ENCODE data around the gene MICAL2.
"Not testable (repeated sequence)": the region's sequence is repeated elsewhere in the genome, so short reads cannot be mapped to it uniquely, and the experiment has no call there.

MICAL2 gene

DNA sequence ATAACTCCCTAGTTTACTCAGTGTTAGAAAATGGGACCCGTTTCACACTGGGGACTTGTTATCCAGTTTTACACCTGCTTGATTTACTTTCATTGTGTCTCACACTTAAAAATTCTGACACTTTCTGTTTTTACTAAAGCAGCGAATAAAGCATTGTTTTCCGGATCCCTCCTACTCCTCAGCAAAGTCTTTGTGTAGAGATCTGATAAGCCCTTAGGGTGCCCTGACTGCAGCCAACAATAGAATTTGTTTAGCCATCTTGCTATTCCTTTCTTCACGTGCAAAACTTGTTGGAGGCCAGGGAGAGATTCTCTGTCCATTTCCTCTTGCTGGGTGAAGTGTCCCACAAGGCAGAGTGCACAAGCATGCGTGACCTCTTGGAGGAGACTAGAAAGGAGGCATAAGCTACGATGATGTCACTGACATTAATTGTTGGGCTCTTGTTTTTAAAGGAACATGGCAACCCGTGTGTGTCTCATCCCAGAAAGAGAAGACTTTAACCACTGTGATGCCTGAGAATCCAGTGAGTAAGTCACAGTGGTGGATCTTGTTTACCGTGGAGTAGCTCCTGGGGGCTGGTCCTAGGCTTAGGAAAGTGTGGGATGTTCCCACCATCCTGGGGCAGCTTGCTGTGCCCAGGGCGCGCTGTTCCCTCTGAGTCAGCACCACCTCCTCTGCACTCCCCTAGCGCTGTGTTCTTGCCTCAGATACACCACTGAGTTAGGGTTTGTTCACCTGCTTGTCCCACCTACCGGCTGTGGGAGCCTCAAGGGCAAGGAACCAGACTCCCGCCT is 27.7 kb downstream of the MICAL2 start:
- no peak for DNase-seq

GRCh38 chr11:12139144-12139881 is 28.9 kb downstream of the MICAL2 start:
- DNase-seq, result no peak

GRCh38 chr11:12140186-12140793 is 29.9 kb downstream of the MICAL2 start:
- DNase-seq, result no peak

GRCh38 chr11:12141283-12141682 is 30.9 kb downstream of the MICAL2 start:
- peak; percentile 72 for DNase-seq

- no peak for DNase-seq
These were observed 31.8 kb downstream of the MICAL2 start for GRCh38 chr11:12142176-12142575.

DNA sequence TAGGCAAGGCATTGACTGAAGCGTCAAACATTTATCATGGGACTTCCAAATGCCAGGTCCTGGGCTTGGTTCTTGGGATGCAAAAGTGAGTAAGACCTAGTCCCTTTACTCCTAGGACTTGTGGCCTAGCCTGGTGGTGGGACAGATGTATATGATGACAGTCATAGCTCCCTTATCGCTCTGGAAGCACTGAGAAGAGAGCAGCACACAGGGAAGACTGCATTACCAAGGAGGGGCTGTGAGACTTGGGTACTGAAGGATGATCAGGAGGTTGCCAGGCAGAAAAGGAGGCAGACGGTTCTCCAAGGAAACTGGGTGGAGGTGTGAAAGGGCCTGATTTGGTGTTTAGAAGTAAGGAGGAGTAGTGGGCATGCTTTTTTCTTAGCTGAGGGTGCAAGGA is 32.5 kb downstream of the MICAL2 start:
- DNase-seq, result no peak

DNA sequence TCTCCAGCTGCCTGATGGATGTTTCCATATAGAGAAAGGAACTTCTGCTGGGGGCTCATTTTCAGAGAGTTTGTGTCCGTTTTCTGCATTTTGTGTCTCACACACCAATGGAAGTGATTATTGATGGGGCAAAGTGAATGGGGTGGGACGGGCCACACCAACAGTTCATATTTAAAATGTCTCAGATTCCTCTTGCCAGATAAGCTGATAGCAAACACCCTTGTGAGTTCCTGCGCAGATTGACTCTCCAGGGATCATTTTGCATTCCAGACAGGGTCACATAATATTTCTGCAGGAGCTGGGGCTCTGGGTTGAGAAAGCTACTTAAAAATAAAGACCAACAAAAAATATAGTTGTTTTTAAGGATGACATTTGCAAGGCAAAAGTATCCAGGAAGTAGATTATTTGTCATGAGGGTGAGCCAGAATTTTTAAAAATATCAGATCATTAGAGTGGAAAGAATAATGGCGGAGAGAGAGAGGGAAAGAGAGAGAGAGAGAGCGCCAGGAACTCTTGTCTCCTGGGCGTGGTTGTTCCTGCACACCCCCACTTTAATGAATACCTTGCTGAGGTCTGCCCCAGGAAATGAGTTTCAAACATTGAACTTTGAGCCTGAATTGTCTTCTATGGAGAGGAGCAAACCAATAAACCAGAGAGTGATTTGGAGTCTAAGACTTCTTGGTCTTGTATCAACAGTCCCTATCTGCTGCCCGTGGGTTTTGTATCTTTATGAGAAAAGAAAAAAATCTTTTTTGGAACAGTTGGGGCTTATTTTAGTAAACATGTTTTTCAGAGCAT is 33.3 kb downstream of the MICAL2 start:
- no peak for DNase-seq

- no peak for DNase-seq
These were observed 34.2 kb downstream of the MICAL2 start for GRCh38 chr11:12144330-12145174.

GRCh38 chr11:12146678-12147077 is 36.3 kb downstream of the MICAL2 start:
- not testable (repeated sequence) for DNase-seq

GRCh38 chr11:12147827-12148226 is 37.4 kb downstream of the MICAL2 start:
- no peak for DNase-seq

DNA sequence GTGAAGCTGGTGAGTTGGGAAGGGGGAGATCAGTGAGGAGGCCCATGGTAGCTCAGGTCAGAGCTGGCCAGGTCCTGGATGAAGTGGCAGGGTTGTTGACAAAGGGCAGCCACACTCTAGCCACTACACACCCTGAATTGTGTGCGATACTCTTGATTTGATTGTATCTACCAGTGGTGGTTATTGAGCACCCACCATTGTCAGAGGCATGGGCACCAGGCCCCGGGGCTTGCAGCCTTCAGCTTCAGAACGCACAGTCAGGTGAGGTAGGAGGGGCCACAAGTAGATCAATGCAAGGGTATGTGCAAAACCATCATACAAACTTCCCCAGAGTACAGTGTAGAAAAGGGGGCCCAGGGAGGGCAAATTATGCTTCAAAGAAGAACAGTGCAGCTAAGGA is 38.1 kb downstream of the MICAL2 start:
- no peak for DNase-seq

DNA sequence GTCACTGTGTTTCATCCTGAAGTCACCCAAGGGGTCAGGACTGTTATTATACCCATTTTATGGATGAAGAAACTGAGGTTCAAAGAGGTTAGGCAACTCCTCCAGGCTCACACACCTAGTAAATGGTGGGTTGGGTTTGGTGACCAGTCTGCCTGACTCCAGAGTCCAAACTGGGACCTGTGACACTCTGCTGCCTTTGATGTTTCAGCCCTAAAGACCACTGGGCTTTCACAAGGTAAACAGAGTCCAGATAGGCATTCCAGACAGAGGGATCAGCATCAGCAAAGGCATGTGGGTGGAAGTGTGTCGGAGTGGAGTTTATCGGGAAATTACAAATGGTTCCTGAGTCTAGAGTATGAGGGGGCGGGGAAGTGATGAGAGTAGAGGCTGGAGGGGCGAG is 38.5 kb downstream of the MICAL2 start:
- no peak for DNase-seq

DNA sequence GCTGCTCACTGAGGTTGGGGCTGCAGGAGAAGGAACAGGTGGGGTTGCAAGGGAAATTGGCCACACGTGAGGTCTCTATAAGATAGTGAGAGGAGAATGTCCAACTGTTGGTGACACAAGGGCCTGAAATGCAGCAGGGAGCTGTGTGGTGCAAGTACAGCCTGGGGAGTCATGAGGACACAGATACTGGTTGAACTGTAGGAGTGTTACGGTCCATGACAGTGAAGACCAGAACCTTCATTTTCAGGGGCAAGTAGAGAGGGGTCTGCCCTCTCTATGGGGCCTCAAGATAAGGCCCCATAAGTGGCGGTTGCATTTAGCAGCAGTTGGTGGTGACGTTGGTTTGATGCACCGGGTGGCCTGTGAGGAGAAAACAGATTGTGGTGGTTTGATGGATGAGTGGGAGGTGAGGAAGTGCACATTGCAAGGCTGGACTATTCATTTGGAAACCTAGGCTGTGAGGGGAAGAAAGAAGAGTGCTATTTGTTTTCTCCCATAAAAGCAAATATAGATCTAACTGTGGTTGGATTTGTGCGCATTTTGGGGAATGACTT is 39.4 kb downstream of the MICAL2 start:
- DNase-seq, result peak; percentile 81

DNA sequence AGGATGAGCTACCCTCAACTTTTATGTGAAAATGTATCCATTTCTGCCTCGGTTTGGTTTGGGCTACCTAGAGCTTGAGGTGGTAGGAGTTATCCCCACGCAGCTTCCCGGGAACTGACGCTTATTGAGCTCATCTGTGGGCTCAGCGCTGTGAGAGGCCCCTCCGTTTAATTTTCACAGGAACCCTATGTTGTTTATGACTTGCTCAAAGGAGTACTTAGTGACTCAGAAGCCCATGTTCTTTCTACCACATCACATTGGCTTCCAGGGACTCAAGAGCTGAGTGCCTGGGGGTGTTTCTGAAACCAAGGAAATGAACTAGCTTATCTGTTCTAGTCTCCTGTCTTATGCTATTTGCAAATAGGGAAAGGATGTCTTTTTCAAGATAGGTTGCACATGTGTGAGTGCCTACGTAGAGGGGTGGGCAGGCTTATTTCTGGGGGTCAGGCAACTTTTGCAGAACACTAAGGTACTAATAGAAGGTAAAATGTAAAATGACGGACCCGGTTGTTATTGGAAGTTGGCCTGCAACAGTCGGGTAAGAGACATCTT is 40.5 kb downstream of the MICAL2 start:
- DNase-seq, result peak; percentile 43

DNA sequence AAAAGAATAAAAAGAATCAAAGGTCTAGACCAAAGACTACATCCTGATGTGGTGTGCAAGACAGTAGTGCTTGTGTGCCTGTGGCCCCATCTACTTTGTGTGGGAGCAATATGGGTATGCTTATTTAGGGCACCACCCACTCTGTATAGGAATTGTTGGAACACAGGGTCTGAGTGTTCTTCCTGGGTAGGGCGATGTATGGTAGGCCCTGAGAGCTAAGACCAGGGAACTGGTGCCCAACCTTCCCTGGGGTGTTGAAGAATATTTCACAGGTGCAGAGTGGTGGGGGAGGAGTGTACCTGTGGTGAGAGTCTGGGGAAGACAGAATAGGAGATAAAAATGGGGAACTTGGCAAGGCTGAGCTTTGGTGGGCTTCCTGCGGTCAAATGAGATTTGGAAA is 41.9 kb downstream of the MICAL2 start:
- DNase-seq, result no peak

DNA sequence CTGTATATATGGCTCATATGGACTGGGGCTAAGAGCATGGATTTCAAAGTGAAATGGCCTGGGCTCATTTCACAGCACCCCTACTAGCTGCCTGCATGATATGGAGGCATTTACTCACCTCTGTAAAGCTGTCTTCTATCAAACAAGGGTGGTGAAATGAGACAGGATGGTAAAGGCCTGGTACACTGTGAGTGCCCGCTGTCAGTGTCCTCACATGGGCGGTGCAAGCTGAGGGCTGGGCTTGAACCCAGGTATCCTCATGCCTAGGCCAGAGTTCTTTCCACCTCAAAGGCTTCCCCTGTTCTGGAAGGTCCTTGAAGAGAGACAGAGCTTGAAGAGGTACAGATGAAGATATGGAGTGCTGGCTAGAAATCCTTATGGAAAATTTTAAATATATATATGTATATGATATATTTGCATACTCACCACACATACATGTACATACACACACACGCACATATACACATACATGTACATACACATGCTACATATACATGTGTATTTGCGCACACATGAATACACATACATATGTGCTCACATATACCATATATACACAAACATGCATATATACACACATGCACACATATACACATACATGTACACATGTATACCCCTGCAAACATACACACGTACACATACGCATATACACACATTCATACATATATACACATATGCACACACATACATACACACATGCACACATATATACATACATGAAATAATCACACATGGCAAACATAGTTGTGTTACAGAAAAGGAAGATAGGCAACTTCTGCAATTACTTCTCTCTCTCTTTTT is 44.7 kb downstream of the MICAL2 start:
- DNase-seq, result no peak

DNA sequence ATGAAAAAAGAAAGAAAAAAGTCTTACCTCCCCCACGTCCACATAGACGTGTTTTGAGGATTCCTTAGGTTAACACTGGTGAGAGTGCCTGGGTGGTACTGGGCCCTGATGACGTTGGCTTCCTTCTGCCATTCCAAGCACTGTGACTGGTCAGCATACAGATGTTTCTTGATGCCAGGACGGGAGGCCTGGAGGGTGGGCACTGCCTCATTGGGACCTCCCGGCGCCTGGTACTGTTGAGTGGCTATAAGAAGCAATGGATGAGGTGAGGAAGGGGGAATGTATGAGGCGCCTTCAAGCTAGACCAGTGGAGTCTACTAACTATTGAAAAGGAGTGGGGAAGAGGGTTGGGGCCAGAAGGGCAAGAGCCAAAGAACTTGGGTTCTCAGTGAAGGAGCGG is 45.3 kb downstream of the MICAL2 start:
- DNase-seq, result no peak

DNA sequence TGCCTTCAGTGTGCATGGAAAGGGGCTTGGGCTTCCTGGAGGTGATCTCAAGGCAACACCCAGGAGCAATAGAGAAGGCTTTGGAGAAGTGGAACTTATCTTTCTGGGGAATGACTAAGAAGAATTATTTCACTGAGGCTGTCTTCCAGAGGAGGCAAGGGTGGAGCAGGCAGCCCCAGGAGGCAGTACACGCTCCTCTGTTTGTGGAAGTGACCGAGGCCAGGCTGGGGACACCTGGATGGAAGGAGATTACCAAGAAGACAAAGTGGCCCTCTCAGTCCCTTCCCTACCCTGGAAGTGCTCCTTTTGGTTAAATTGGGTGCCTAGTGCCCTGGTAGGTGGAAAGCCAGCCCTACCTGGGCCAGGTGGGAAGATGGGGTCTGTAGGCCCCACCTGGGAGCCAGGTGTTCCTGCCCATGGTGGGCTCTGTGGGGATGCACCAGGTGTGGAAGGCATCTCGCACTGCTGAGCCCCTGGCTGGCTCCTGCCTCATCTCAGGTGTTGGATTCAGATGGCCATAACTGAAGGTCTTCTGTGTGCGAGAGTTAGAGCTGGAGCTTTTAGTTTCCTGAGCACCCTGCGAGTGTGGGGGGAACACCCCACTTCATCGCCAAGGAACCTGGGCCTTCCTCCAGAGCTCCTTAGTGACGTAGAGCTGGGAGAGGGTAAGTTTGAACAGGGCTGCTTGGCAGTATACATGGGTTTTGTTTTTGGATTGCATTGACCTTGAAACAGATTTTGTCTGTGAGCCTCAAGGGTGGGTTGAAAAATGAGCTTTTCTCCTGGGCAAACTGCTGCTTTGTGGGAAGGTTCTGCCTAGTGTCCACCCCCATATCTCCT is 46.1 kb downstream of the MICAL2 start:
- DNase-seq, result no peak

DNA sequence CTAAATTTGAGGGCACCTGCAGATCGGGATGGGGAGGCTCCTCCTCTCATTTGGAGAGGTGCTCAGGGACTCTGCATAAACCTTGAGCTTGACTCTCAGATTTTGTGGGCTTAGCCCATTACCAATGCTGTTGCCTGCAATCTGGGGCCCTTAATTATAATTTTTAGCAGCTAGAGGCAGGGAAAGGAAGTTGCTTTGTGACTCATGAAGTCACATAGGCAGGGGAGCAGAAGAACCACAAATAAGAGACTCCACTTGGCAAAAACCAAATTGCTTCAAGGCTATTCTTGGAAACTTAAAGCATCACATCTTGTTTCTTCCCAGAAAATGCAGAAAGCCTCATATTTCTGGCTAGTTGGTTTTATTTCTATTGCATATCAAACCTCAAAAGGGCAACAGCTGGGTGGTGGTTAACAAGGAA is 46.9 kb downstream of the MICAL2 start:
- no peak for DNase-seq

DNA sequence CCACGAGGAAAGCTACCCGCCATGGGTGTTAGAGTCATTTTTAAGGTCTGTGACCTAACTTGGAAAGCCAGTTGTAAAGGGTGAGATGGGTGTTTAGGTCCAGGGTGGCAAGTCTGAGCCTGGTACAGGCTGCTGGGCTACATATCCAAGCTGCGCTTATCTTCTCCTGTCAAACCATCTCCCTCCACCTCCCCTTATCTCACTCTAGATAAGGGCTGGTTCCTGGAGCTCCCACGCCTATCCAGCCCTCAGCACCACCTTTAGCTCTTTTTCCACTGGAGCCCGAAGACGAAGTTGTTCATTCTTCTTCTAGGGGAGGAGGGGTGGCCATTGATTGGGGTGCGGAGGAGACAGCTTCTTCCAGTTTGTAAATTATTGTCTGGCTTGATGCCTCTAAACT is 48.5 kb downstream of the MICAL2 start:
- DNase-seq, result no peak
